AG09319 (cell line): ENCODE data around the gene AKAP13.

Experiments used
- DNase-seq: peaks from one replicate; pipeline ENCODE4 v3.0.0-alpha.2; 2010; ENCODE audit warnings: low read depth; ENCODE audit errors: extremely low read depth
- CTCF ChIP-seq: IDR thresholded peaks from 2 replicates; pipeline ENCODE4 v1.5.1; 2011; ENCODE audit warnings: low read depth, mild to moderate bottlenecking, inconsistent platforms, low read length, moderate library complexity

AKAP13 gene

GRCh38 chr15:85412956-85413854 is 32.8 kb downstream of the AKAP13 start:
- TF ChIP-seq CTCF, result no peak
- DNase-seq, result peak; percentile 18

DNA sequence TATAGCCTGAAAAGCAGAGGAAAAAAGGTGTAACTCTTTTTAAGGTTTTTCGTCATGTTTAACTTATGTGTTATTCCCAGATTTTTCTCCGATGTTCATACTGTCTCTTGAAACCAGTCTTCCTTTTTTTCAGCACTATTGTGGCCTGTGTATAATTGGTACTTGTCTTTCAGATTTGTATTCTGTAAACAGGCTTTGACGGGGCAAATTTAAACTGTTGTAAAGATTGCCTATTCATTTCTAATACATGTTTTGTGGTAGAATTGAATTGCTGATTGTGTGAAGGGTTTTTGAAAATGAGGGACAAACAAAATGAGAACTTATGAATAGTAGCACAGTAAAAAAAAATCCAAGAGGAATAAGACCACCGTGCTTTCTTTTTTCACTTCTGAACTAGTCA is 33.6 kb downstream of the AKAP13 start:
- no peak for TF ChIP-seq CTCF

DNA sequence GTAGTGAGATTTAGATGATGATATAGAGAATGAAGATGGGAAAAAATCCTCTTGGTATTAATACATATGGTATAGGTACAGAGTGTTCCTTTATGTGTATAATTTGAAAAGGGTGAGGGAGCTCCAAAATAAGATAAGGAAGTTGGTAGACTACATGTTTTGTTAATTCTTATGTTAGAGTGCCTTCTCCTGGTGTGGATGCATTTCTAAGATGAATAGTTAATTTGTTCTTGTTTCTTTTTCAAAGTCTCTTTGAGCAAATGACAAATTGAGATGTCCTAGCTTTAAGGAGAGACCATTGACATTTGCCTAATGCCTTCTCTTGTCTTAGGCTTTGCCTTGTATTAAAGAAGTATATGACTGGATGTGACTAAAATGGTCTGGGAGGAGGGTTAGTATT is 34.1 kb downstream of the AKAP13 start:
- DNase-seq, result no peak
- peak; percentile 16 for TF ChIP-seq CTCF

More for the DNA sequence above, 33.6 kb downstream of the AKAP13 start:
- DNase-seq, result no peak

DNA sequence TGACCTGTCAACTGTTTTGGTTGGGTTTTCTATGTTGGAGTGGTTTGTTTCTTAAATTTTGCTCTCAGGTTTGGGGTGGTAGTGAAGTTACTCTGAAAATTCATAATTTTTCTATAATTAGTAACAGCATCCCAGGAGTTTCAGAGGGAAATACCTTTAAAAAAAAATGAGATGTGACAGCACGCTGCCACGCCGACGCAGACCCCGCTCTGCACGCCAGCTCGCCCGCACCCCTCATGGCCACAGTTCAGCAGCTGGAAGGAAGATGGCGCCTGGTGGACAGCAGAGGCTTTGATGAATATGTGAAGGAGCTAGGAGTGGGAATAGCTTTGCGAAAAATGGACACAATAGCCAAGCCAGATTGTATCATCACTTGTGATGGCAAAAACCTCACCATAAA is 34.6 kb downstream of the AKAP13 start:
- no peak for TF ChIP-seq CTCF
- DNase-seq, result no peak

GRCh38 chr15:85415783-85416182 is 35.4 kb downstream of the AKAP13 start:
- TF ChIP-seq CTCF, result no peak
- DNase-seq, result no peak

DNA sequence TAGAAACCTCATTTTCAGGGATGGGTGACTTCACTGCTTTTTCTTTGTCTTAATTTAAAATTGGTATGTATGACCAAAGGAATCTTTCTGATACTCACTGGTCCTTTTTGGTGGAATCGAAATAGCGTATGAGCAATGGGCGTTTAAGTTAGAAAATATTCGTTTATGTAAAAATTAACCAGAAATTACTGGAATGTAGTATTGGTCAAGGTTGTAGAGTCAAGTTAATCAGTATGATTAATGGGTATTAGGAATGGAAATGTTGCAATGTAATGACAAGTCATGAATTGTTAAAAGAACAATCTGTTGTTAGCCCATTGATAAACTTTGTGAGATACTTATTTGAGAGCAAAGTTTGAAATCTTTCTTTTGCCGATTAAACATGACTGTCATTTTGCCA is 36.9 kb downstream of the AKAP13 start:
- no peak for DNase-seq
- no peak for TF ChIP-seq CTCF

GRCh38 chr15:85419161-85419560 is 38.8 kb downstream of the AKAP13 start:
- no peak for TF ChIP-seq CTCF
- no peak for DNase-seq
